GM23248 (cell line): ENCODE results near the gene CEP89. TPM values are rescaled to one million over a fixed set of nuclear protein-coding genes. Genes with fewer than 3 reads are reported as not detected.
"Not testable (repeated sequence)": the region's sequence is repeated elsewhere in the genome, so short reads cannot be mapped to it uniquely, and the experiment has no call there.

Experiments used
- DNase-seq: peaks from one replicate; pipeline ENCODE4 v3.0.0-alpha.2; 2015
- H2AFZ ChIP-seq: fragments of 200-600 bp; sonication (generic); 2 replicates; pipeline ENCODE4 v1.6.1; 2016; ENCODE audit warnings: antibody characterized with exemption
- H3F3A ChIP-seq: fragments of 200-600 bp; sonication (generic); 2 replicates; pipeline ENCODE4 v1.6.1; 2016; ENCODE audit warnings: mild to moderate bottlenecking, antibody characterized with exemption, mixed run types; ENCODE audit not compliant: insufficient read depth
- H3K27ac ChIP-seq: fragments of 200-600 bp; sonication (generic); 2 replicates; pipeline ENCODE4 v1.5.1; 2016; ENCODE audit warnings: mild to moderate bottlenecking
- H3K27me3 ChIP-seq: fragments of 200-600 bp; sonication (generic); replicated peaks from 2 replicates; pipeline ENCODE4 v1.6.1; 2016; ENCODE audit warnings: mild to moderate bottlenecking; ENCODE audit not compliant: insufficient read depth
- H3K36me3 ChIP-seq: fragments of 200-600 bp; sonication (generic); 2 replicates; pipeline ENCODE4 v1.6.1; 2016; ENCODE audit warnings: low read depth, mild to moderate bottlenecking
- H3K4me1 ChIP-seq: fragments of 200-600 bp; sonication (generic); 2 replicates; pipeline ENCODE4 v1.6.1; 2016; ENCODE audit warnings: mild to moderate bottlenecking; ENCODE audit not compliant: insufficient read depth
- H3K4me2 ChIP-seq: fragments of 200-600 bp; sonication (generic); one replicate; pipeline ENCODE4 v1.6.1; 2016; ENCODE audit warnings: mild to moderate bottlenecking; ENCODE audit not compliant: unreplicated experiment
- H3K4me3 ChIP-seq: fragments of 200-600 bp; sonication (generic); 2 replicates; pipeline ENCODE4 v1.5.1; 2016; ENCODE audit warnings: mild to moderate bottlenecking
- H3K79me2 ChIP-seq: fragments of 200-600 bp; sonication (generic); 2 replicates; pipeline ENCODE4 v1.6.1; 2016; ENCODE audit warnings: mild to moderate bottlenecking; ENCODE audit not compliant: insufficient read depth
- H3K9ac ChIP-seq: fragments of 200-600 bp; sonication (generic); 2 replicates; pipeline ENCODE4 v1.6.1; 2016; ENCODE audit warnings: mild to moderate bottlenecking
- H3K9me2 ChIP-seq: fragments of 200-600 bp; sonication (generic); 2 replicates; pipeline ENCODE4 v1.6.1; 2016; ENCODE audit warnings: mixed run types, mild to moderate bottlenecking, moderate library complexity; ENCODE audit not compliant: insufficient read depth
- H3K9me3 ChIP-seq: fragments of 200-600 bp; sonication (generic); one replicate; pipeline ENCODE4 v1.6.1; 2017; ENCODE audit warnings: low read depth
- H4K20me1 ChIP-seq: fragments of 200-600 bp; sonication (generic); 2 replicates; pipeline ENCODE4 v1.6.0; 2016; ENCODE audit not compliant: insufficient read depth
- EZH2 ChIP-seq: fragments of 200-600 bp; sonication (generic); IDR thresholded peaks from 2 replicates; pipeline ENCODE4 v1.6.1; 2018; ENCODE audit warnings: antibody characterized with exemption, mild to moderate bottlenecking; ENCODE audit not compliant: insufficient read depth, poor library complexity, severe bottlenecking
- EZH2phosphoT487 ChIP-seq: fragments of 200-600 bp; sonication (generic); IDR thresholded peaks from 2 replicates; pipeline ENCODE4 v1.6.1; 2018; ENCODE audit warnings: antibody characterized with exemption, moderate library complexity, mild to moderate bottlenecking, low read depth; ENCODE audit not compliant: insufficient read depth
- WGBS, 2 experiments: methylation state at CpG; one replicate each; pipeline ENCODE4 v1.1.6; 2015 to 2017; ENCODE audit warnings: low lambda C conversion rate in 2 of 2, low coverage in 1 of 2; ENCODE audit errors: missing lambda C conversion rate in 2 of 2; 5-methylcytosine and 5-hydroxymethylcytosine counted together
- in situ Hi-C: fragments of 300-500 bp; cut with MboI; formaldehyde crosslinking; loops from 2 replicates; pipeline ENCODE4 v1.15.0; 2020
- polyA plus RNA-seq: library from polyadenylated mRNA; unstranded; fragments of >200 nt; fragmentation: Nextera tagmentation; extraction: Ambion mirVana; gene quantifications from 2 replicates; pipeline ENCODE4 v1.2.1, GENCODE V29; 2016
- total RNA-seq: library from RNA; depleted of rRNA; stranded (reverse); fragments of >200 nt; shearing (Covaris generic); gene quantifications from 2 replicates; pipeline ENCODE4 v1.2.3, GENCODE V29; 2014

The CEP89 gene
- total and polyA plus RNA-seq, 2 experiments from 2014 or later = 17.1 to 30.1 TPM

- in situ Hi-C loops = no loop called here
- H3K79me2 ChIP-seq = no peaks in the 10 kb centered on the region
- no peak within 1 kb of the TSS for H3K27ac ChIP-seq
- H3K9me2 ChIP-seq = no peaks in the 10 kb centered on the region
- H3K27me3 ChIP-seq = no peaks in the 10 kb centered on the region
- no peak for TF ChIP-seq EZH2
- no peak for TF ChIP-seq EZH2phosphoT487
- no peak within 1 kb of the TSS for H3K4me2 ChIP-seq
- H4K20me1 ChIP-seq = no peaks in the 10 kb centered on the region
- WGBS, 2 experiments = 51 to 53% methylated on average over 14 of the region's 14 CpGs
- H3K4me1 ChIP-seq = no peaks in the 10 kb centered on the region
- no peak for DNase-seq
- no peak within 1 kb of the TSS for H3K9ac ChIP-seq
- no peak within 1 kb of the TSS for H3K4me3 ChIP-seq
- no peaks in the 10 kb centered on the region for H3F3A ChIP-seq
- no peak within 1 kb of the TSS for H2AFZ ChIP-seq
- no peaks in the 10 kb centered on the region for H3K36me3 ChIP-seq
- no peaks in the 10 kb centered on the region for H3K9me3 ChIP-seq
These were observed 102.3 kb downstream of the CEP89 start, which contains the start of gene SLC7A9 for GRCh38 chr19:32869369-32869965. SLC7A9 (minus strand) TSS chr19:32869767; CDS start chr19:32868534, 1,233 bp downstream.

- H3K79me2 ChIP-seq = no peaks in the 10 kb centered on the region
- no peak for DNase-seq
- H3K9ac ChIP-seq = no peak overlapping the region
- WGBS, 2 experiments = 66 to 78% methylated on average over 19 of the region's 19 CpGs
- no peaks in the 10 kb centered on the region for H3K9me2 ChIP-seq
- H3K27ac ChIP-seq = no peak overlapping the region
- H3K9me3 ChIP-seq = no peaks in the 10 kb centered on the region
- in situ Hi-C loops = no loop called here
- no peaks in the 10 kb centered on the region for H4K20me1 ChIP-seq
- H3K4me1 ChIP-seq = no peaks in the 10 kb centered on the region
- no peaks in the 10 kb centered on the region for H3F3A ChIP-seq
- no peaks in the 10 kb centered on the region for H3K27me3 ChIP-seq
- no peaks in the 10 kb centered on the region for H3K36me3 ChIP-seq
- no peak overlapping the region for H2AFZ ChIP-seq
- H3K4me3 ChIP-seq = no peak overlapping the region
- no peak overlapping the region for H3K4me2 ChIP-seq
- no peak for TF ChIP-seq EZH2phosphoT487
- no peak for TF ChIP-seq EZH2
These were observed 103.4 kb downstream of the CEP89 start for GRCh38 chr19:32868206-32868950.

GRCh38 chr19:32867436-32867835, 104.3 kb downstream of the CEP89 start:
- H2AFZ ChIP-seq, H3K27me3 ChIP-seq, H3K9me2 ChIP-seq, H3K9ac ChIP-seq, in situ Hi-C loops, H3K79me2 ChIP-seq, H3K4me2 ChIP-seq, H3K27ac ChIP-seq, H3K36me3 ChIP-seq, H3K4me3 ChIP-seq, DNase-seq, H3F3A ChIP-seq, H3K9me3 ChIP-seq, H3K4me1 ChIP-seq, H4K20me1 ChIP-seq: not testable (repeated sequence)
- WGBS, 2 experiments = 62 to 63% methylated on average over 9 of the region's 9 CpGs

- DNase-seq = no peak
- TF ChIP-seq EZH2phosphoT487 (no peak), EZH2 (no peak)
- no peaks in the 10 kb centered on the region for H4K20me1 ChIP-seq
- no peak overlapping the region for H3K27ac ChIP-seq
- no peaks in the 10 kb centered on the region for H3K27me3 ChIP-seq
- H3K4me2 ChIP-seq = no peak overlapping the region
- H3K9ac ChIP-seq = no peak overlapping the region
- H3K4me1 ChIP-seq = no peaks in the 10 kb centered on the region
- in situ Hi-C loops = no loop called here
- no peak overlapping the region for H3K4me3 ChIP-seq
- no peaks in the 10 kb centered on the region for H3K36me3 ChIP-seq
- no peaks in the 10 kb centered on the region for H3K9me2 ChIP-seq
- H3K79me2 ChIP-seq = no peaks in the 10 kb centered on the region
- no peaks in the 10 kb centered on the region for H3F3A ChIP-seq
- no peaks in the 10 kb centered on the region for H3K9me3 ChIP-seq
- no peak overlapping the region for H2AFZ ChIP-seq
- 55 to 56% methylated on average over 11 to 12 of the region's 12 CpGs for WGBS, 2 experiments
These were observed 105.0 kb downstream of the CEP89 start for GRCh38 chr19:32866564-32867265.
